HFFc6 (cell line): ENCODE measurements around the gene CD86. TPM values are rescaled to one million over a fixed set of nuclear protein-coding genes. Genes with fewer than 3 reads are reported as not detected.
A peak's percentile ranks its signal among the peaks of the same experiment; 100 is the strongest.

ENCODE experiments used
- DNase-seq: peaks from one replicate; pipeline ENCODE4 v3.0.0-alpha.2; 2018
- H3K27ac Mint-ChIP-seq: 2 replicates; pipeline ENCODE4 v1.8.0; 2020; ENCODE audit warnings: mild to moderate bottlenecking, mixed read lengths
- H3K27me3 Mint-ChIP-seq: 2 replicates; pipeline ENCODE4 v1.8.0; 2021; ENCODE audit warnings: mild to moderate bottlenecking, moderate library complexity, mixed read lengths; ENCODE audit not compliant: insufficient read depth
- H3K36me3 Mint-ChIP-seq: 2 replicates; pipeline ENCODE4 v1.8.0; 2021; ENCODE audit warnings: low read depth, mixed read lengths
- H3K4me1 Mint-ChIP-seq: 2 replicates; pipeline ENCODE4 v1.8.0; 2020; ENCODE audit warnings: low read depth, mixed read lengths
- H3K4me3 Mint-ChIP-seq: 2 replicates; pipeline ENCODE4 v1.8.0; 2020; ENCODE audit warnings: mild to moderate bottlenecking, moderate library complexity, mixed read lengths
- H3K9me3 Mint-ChIP-seq: 2 replicates; pipeline ENCODE4 v1.8.0; 2020; ENCODE audit warnings: mild to moderate bottlenecking, mixed read lengths
- total RNA-seq, 6 experiments: library from RNA; stranded (reverse); fragmentation: NEBNext Ultra II Directional; extraction: Animal tissue kit (Norgen Biotek cat#: 25700); gene quantifications; 2 replicates in 1 of 6; 3 replicates in 5 of 6; pipeline ENCODE4 v1.2.3, GENCODE V29; 2021
- TF ChIP-seq, protein P1 (sequence below): fragments of 200-600 bp; sonication (generic); IDR thresholded peaks from 2 replicates; pipeline ENCODE4 v1.5.0; 2021; ENCODE audit warnings: antibody characterized with exemption, mild to moderate bottlenecking

CD86 gene
- total RNA-seq, 6 experiments from 2014 or later = not detected

DNA sequence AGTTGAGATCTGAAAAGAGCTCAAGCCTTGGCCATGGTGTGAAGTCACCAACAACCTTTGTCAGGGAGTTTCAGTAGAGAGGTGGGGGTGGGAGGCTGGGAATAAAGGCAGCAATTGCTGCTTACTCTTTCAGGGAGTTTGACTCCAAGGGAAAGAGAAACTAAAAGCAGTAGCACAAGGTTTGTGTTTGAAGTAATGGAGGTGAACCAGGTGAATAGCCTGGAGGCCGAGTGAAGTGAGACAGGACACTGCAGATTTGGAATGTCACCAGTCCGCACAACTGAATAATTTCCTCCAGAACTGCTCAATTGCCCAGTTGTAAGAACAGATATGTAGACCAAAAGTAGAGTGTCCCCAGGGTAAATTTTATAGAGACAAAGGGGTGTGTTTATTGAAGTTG is 44.1 kb downstream of the CD86 start:
- H3K27ac Mint-ChIP-seq = no peak overlapping the region
- 0 out of 2 replicates have a peak, but pooled peaks cover 2% of the 10 kb centered on the region for H3K27me3 Mint-ChIP-seq
- H3K9me3 Mint-ChIP-seq = no peaks in the 10 kb centered on the region
- TF ChIP-seq, protein P1, sequence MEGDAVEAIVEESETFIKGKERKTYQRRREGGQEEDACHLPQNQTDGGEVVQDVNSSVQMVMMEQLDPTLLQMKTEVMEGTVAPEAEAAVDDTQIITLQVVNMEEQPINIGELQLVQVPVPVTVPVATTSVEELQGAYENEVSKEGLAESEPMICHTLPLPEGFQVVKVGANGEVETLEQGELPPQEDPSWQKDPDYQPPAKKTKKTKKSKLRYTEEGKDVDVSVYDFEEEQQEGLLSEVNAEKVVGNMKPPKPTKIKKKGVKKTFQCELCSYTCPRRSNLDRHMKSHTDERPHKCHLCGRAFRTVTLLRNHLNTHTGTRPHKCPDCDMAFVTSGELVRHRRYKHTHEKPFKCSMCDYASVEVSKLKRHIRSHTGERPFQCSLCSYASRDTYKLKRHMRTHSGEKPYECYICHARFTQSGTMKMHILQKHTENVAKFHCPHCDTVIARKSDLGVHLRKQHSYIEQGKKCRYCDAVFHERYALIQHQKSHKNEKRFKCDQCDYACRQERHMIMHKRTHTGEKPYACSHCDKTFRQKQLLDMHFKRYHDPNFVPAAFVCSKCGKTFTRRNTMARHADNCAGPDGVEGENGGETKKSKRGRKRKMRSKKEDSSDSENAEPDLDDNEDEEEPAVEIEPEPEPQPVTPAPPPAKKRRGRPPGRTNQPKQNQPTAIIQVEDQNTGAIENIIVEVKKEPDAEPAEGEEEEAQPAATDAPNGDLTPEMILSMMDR = no peak
- no peaks in the 10 kb centered on the region for H3K4me1 Mint-ChIP-seq
- no peak for DNase-seq
- H3K4me3 Mint-ChIP-seq = no peak overlapping the region
- H3K36me3 Mint-ChIP-seq = no peaks in the 10 kb centered on the region

DNA sequence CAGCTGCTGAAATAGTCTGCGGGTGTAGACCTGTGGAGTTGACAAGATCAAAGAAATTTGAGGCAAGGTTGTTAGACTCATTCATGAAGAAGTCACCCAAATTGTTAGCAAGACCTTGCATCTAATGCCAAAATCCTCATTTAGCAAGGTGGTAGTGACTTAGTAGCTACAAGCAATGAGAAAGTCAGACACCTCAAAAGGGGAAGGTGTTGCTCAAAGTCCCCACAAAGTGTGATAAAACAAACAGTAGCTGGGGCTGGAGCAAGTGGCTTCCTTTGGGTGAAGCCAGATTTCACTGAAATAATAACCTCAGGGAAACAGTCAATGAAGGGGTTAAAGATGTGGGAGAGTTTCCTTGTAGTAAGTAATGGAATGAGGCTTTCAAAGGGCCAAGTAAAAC is 44.9 kb downstream of the CD86 start:
- no peak overlapping the region for H3K4me3 Mint-ChIP-seq
- H3K27ac Mint-ChIP-seq = no peak overlapping the region
- H3K36me3 Mint-ChIP-seq = no peaks in the 10 kb centered on the region
- H3K4me1 Mint-ChIP-seq = no peaks in the 10 kb centered on the region
- TF ChIP-seq, protein P1 = no peak
- H3K9me3 Mint-ChIP-seq = no peaks in the 10 kb centered on the region
- H3K27me3 Mint-ChIP-seq = 0 out of 2 replicates have a peak, but pooled peaks cover 2% of the 10 kb centered on the region
- DNase-seq = no peak

DNA sequence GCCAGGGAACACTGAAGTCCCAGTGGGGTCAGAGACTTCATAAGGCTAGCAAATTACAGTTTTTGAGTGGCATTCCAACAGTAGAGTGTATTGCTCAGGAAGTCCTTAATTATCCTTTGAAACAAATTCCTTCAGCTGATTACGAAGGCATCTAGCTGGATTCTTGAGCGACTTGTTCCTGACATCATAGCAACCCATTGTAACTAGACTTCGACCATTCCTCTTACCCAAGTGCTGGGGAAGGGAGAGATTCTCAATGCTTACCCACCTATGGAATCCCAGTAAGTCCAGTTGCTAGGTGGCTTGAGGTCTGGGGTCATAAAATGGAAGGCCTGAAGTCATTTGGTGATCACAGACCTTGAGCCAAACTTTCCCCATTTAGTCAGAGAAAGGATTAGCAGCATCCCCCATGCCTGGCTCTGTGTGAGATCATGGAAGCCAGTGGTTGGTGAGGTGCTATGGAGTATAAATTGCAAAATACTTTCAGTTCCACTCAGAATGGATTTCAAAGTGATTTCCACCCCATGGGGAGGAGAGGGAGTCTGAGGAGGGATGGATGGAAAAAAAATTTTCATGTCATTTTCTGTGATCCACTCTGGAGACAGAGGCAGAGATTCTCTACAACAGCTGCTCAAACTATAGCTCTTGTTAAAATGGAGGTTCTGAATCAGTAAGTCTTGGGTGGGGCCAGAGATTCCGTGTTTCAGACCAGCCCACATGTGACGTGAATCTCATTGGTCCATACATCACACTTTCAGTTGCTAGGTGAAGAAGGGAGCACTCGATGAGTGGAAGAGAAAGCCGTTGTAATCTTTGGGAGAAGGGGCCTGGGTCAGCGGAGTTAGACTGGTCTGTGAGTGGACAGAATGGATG is 45.7 kb downstream of the CD86 start:
- no peaks in the 10 kb centered on the region for H3K4me1 Mint-ChIP-seq
- H3K9me3 Mint-ChIP-seq = no peaks in the 10 kb centered on the region
- 0 out of 2 replicates have a peak, but pooled peaks cover 2% of the 10 kb centered on the region for H3K27me3 Mint-ChIP-seq
- H3K36me3 Mint-ChIP-seq = no peaks in the 10 kb centered on the region
- TF ChIP-seq, protein P1 = no peak
- no peak overlapping the region; the same call in 1 of the 2 replicates for H3K27ac Mint-ChIP-seq
- no peak for DNase-seq
- H3K4me3 Mint-ChIP-seq = peak overlapping the region; percentile 61; the same call in 1 of the 2 replicates

DNA sequence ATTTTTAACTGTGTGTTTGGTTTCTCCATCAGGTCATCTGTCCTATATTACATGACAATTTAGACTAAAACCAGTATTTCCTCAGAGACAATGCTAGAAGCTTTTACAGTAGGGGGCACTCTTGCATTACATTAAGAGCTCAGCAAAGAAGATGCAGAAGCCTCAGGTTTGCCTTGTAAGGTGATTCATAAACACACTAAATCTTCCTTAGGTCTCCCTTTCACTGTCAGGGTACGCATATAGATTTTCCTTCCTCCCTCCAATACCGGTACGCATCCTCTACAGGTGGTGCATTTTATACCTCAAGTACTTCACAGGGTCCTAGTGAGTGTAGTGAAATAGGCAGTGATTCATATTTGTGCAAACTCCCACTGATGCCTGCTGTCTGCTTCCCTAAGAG is 46.5 kb downstream of the CD86 start:
- no peaks in the 10 kb centered on the region for H3K36me3 Mint-ChIP-seq
- no peaks in the 10 kb centered on the region for H3K4me1 Mint-ChIP-seq
- H3K9me3 Mint-ChIP-seq = no peaks in the 10 kb centered on the region
- 0 out of 2 replicates have a peak, but pooled peaks cover 2% of the 10 kb centered on the region for H3K27me3 Mint-ChIP-seq
- peak; percentile 72 for DNase-seq
- H3K4me3 Mint-ChIP-seq = no peak overlapping the region
- TF ChIP-seq, protein P1 = peak; percentile 82
- H3K27ac Mint-ChIP-seq = no peak overlapping the region

DNA sequence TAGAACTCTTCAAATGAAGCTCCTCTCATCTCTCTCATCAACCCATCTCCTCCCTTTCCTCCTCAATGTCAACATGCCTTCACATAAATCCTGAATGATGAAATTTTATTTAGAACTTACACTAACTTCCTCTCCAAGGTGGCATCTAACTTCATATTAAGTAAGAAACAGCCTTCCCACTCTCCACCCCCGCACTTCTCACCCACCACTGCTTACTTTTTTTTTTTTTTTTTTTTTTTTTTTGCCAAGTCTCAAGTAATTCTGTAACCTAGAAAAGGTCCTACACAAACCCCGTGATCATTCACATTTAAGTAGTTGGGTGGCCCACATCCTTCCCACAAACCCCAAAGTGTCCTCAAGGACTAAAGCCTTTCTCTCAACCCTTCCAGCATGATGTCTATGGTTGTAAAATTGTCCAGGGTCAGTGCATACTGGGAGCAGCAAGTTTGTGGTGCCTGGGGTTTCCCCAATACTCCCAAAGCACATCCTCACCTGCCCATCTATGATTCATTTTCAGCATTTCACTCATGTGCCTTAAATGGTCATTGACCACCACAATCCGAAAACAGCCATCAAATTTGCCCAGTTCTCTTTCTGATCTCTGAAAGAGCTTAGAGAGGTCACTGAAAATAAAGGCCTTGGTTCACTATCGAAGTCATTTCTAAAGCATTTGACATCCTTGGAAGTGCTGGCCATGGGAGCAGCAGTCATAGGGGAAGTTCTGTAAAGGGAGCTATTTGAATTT is 47.2 kb downstream of the CD86 start:
- H3K4me1 Mint-ChIP-seq = no peaks in the 10 kb centered on the region
- no peaks in the 10 kb centered on the region for H3K9me3 Mint-ChIP-seq

More for the DNA sequence above, 47.2 kb downstream of the CD86 start:
- TF ChIP-seq, protein P1 = no peak
- no peak overlapping the region for H3K4me3 Mint-ChIP-seq
- H3K27ac Mint-ChIP-seq = no peak overlapping the region
- no peaks in the 10 kb centered on the region for H3K36me3 Mint-ChIP-seq
- no peak for DNase-seq
- 0 out of 2 replicates have a peak, but pooled peaks cover 2% of the 10 kb centered on the region for H3K27me3 Mint-ChIP-seq
